Activated CD4-positive, alpha-beta T cell treated with anti-CD3 and anti-CD28 coated beads, Interleukin-2, amount 50 U/mL, for 16 hours (primary cell): ENCODE data around the gene TSPYL2.

Source experiments
- DNase-seq: peaks from one replicate; pipeline ENCODE4 v3.0.0-alpha.2; 2020

TSPYL2 gene

DNA sequence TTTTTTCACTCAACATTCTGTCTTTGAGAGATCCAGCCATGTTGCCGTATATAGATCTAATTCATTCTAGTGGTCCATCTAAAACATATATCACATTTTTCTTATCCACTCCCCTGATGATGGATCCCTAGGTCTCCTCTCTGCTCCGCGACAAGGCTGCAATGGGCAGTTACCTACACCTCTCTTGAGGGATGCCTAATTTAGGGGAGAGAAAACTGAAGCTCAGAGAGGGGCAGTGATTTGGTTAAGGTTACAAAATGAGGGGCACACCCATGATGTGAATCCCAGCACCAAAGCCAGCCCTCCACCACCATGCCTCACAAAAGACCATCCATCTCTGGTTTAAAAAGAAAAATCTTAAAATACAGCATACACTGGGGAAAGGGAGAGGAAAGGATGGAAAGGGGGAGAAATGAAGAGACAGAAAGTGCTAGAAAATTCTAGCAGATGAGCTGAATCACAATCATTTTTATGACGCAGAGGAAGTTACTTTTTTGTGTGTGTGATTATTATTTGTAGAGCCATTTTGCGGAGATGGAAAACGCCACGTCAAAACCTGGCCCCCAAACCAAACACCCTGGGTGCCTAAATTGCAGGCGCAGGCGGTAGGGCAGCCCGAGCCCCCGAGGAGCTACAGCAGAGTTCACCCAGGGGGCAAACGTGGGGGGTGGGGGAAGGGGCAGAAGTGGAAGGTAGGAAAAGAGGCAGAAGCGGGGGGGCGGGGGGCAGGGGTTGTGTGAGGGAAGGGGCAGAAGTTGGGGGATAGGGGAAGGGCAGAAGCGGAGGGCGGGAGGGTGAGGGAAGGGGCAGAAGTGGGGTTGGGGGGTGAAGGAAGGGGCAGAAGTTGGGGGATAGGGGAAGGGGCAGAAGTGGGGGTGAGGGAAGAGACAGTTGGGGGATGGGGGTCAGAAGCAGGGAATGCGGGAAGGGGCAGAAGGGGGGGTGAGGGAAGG, 1.3 kb upstream of the TSPYL2 start:
- no peak for DNase-seq

GRCh38 chrX:53082773-53083616, 828 bp downstream of the TSPYL2 start:
- no peak for DNase-seq

GRCh38 chrX:53084043-53084570, 1.9 kb downstream of the TSPYL2 start:
- DNase-seq: no peak

DNA sequence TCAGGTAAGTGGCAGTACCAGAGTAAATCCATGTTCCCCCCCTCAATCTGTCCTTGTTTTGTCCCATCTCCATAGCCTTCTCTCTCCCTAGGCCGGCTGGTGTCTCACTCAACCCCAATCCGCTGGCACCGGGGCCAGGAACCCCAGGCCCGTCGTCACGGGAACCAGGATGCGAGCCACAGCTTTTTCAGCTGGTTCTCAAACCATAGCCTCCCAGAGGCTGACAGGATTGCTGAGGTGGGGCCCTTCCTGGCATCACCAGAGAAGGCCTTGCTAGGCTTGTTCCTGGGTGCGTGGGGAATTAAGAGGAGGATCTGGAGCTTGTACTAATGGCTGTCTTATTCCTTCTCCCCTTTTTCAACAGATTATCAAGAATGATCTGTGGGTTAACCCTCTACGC, 2.7 kb downstream of the TSPYL2 start:
- DNase-seq: no peak

- DNase-seq: no peak
These were observed 3.6 kb downstream of the TSPYL2 start for GRCh38 chrX:53085661-53086229.

DNA sequence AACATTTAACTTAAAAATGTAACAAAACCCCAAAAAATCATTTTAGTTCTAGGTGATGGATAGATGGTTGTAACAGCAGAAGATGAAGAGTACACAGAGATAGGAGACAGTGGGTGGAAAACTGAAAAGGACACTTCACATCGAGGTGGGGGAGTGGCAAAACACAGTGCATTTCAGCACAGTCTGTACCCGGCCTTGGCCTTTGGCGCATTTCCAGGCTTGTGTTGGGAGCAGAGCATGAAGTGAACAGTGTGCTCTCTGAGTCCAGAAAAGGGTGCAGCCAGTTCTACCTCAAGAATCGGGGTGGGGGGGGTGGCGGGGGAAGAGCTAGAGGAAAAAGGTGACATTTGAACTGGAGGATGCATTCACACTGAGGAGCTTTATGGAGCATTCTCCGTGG, 4.3 kb downstream of the TSPYL2 start:
- no peak for DNase-seq

DNA sequence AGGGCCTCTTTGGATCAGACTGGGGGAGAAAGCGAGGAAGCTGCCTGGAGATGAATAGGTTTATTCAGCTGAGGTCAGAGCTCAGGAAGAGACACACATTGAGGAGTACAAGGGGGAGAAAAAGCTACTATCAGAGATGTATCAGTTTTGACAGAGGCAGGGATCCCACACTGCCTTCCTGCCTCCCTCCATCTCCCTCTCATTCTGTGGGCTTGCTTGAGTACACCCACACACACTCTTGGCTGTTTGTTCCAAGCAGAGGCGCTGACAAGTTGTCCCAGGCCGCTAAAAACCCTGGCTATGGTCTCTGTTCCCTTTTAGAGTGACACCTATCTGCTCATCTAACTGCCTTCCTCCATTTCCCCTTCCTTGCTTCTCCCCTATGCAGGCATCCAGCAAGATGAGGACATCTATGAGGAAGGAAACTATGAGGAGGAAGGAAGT, 5.2 kb downstream of the TSPYL2 start:
- no peak for DNase-seq

GRCh38 chrX:53088136-53088974, 6.2 kb downstream of the TSPYL2 start:
- DNase-seq: peak; percentile 76

- peak; percentile 59 for DNase-seq
These were observed 7.2 kb downstream of the TSPYL2 start for GRCh38 chrX:53089224-53089842.

GRCh38 chrX:53089925-53090324, 7.8 kb downstream of the TSPYL2 start:
- no peak for DNase-seq

GRCh38 chrX:53091354-53091753, 9.2 kb downstream of the TSPYL2 start:
- DNase-seq: no peak

- peak; percentile 78 for DNase-seq
These were observed 11.0 kb downstream of the TSPYL2 start for GRCh38 chrX:53093177-53093655.

- DNase-seq: peak; percentile 90
These were observed 11.8 kb downstream of the TSPYL2 start, which contains the start of gene KANTR for GRCh38 chrX:53093748-53094581. KANTR (plus strand) TSS chrX:53094142; CDS start chrX:53124273, 30,131 bp downstream.

- DNase-seq: no peak
These were observed 12.4 kb downstream of the TSPYL2 start for GRCh38 chrX:53094582-53094905.

DNA sequence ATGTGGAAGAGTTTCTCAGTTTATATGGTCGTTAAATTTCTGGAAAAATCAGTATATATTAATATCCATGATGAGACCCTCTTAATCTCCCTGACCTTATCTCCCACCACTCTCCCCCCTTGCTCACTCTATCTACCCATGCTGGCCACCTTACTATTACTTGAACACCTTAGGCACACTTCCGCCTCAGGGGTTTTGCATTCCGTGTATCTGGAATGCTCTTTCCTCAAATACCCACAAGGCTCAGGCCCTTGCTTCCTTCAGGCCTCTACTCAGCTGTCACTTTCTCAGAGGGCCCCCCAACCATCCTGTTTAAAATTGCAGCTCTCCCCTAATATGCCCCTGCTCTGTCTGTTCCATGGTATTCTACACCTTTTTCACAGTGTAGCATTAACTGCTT, 13.6 kb downstream of the TSPYL2 start:
- DNase-seq: no peak

DNA sequence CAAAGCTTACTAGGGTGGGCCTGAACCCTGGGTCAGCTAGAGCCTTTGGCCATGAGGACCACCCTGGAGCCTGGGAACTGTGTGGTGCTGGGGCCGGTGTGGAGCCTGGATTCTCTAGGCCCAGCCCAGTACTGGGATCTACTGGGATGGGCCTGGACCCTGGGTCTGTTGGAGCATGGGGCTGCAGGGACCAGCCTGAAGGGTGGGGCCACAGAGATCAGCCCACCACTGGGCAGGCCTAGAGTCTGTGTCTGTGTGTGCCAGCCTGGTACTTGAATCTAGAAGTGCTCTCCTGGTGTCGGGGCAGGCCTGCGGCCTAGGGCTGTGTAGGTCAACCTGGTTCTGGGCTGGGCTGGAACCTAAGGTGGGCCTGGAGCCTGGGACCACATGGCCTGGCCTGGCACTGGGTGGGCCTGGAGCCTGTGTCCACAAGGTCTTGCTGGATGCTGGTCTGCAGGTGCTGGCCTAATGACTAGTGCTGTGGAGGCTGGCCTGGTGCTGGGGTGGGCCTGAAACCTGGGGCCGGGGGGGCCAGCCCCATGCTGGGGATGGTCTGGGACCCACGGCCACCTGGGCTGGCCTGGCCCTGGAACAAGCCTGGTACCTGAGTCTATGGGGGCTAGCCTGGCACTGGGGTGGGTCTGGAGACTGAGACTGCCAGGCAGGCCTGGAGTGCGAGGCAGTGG, 32.8 kb downstream of the TSPYL2 start:
- no peak for DNase-seq

DNA sequence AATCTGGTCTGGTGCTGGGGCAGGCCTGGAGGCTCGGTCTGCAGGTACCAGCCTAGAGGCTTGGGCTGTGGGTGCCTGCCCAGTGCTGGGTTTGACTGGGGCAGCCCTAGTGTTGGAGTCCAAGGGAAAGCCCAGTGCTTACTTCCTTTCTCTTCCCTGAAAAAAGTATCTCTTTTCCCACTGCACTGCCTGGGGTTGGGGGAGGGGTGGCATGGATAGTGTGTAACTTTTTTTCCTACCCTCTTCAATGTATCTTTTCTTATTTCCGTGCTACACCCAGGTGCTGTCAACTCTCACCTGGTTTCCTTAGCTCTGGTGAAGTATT, 33.3 kb downstream of the TSPYL2 start:
- no peak for DNase-seq

DNA sequence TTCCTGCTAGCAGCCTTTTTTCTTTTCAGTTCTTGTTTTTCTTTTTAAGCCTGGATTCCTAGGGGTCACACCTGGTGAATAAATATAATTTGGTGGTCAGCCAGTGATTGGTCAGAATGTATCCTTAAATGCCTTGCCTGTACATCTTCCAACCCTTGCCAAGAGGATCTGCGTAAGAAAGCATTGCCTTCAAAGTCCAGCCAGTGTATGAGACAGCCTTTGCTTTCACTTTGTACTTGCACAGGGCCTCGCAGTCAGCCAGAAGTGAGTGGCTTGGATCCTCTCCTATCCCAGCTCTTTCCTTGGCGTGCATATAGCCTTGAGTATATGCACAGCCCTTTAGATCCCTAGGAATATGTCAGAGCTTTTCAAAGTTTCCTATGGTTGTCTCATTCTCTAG, 33.9 kb downstream of the TSPYL2 start:
- no peak for DNase-seq

- no peak for DNase-seq
These were observed 39.8 kb downstream of the TSPYL2 start for GRCh38 chrX:53122013-53122412.

DNA sequence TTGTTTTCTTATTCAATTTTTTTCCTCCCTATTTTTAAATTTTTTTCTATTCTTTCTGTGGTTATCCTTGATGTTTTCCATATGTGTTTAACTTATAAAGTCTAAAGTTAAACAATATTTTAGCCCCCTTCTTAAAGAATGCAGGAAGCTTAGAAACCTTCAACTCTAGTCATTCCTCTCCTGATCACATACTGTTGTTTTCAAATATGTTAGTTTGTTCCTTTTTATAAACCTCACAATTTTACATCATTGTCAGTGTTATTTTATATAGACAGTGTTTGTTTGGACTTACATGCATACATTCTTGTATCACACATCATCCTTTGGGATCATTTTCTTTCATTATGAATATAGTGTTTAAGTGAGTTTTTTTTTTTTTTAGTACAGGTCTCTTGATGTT, 43.3 kb downstream of the TSPYL2 start:
- DNase-seq: no peak
